GM21528 (cell line): Measurements from ENCODE around the gene FAT1.

Source experiments
- ATAC-seq: cut with Tn5 transposase; IDR thresholded peaks from one replicate; pipeline ENCODE4 v1.9.1; 2021; ENCODE audit warnings: mild to moderate bottlenecking, moderate library complexity; ENCODE audit not compliant: unreplicated experiment, low FRiP score

FAT1 gene

GRCh38 chr4:186627226-186627865 is 96.3 kb downstream of the FAT1 start:
- no peak for ATAC-seq

- no peak for ATAC-seq
Measured at GRCh38 chr4:186624951-186625350, 98.7 kb downstream of the FAT1 start.

GRCh38 chr4:186623546-186623945 is 100.1 kb downstream of the FAT1 start:
- ATAC-seq, result no peak

- ATAC-seq, result no peak
Measured at GRCh38 chr4:186622788-186623464, 100.7 kb downstream of the FAT1 start.

- no peak for ATAC-seq
Measured at GRCh38 chr4:186621959-186622553, 101.6 kb downstream of the FAT1 start.

- no peak for ATAC-seq
Measured at GRCh38 chr4:186619088-186619487, 104.6 kb downstream of the FAT1 start.

- ATAC-seq, result no peak
Measured at GRCh38 chr4:186617921-186618320, 105.7 kb downstream of the FAT1 start.

GRCh38 chr4:186607490-186607889 is 116.2 kb downstream of the FAT1 start:
- no peak for ATAC-seq

GRCh38 chr4:186606591-186606992 is 117.1 kb downstream of the FAT1 start:
- ATAC-seq, result no peak

- ATAC-seq, result no peak
Measured at GRCh38 chr4:186605261-186605865, 118.3 kb downstream of the FAT1 start.

- no peak for ATAC-seq
Measured at GRCh38 chr4:186604124-186604807, 119.4 kb downstream of the FAT1 start.

GRCh38 chr4:186602978-186603377 is 120.7 kb downstream of the FAT1 start:
- no peak for ATAC-seq

GRCh38 chr4:186599483-186599882 is 124.2 kb downstream of the FAT1 start:
- no peak for ATAC-seq

GRCh38 chr4:186598686-186599085 is 125.0 kb downstream of the FAT1 start:
- no peak for ATAC-seq

GRCh38 chr4:186596850-186597390 is 126.7 kb downstream of the FAT1 start:
- ATAC-seq, result no peak

GRCh38 chr4:186596346-186596745 is 127.3 kb downstream of the FAT1 start:
- ATAC-seq, result no peak

GRCh38 chr4:186593587-186593973 is 130.1 kb downstream of the FAT1 start:
- ATAC-seq, result no peak

GRCh38 chr4:186592966-186593586 is 130.6 kb downstream of the FAT1 start:
- ATAC-seq, result no peak

GRCh38 chr4:186592445-186592844 is 131.2 kb downstream of the FAT1 start:
- no peak for ATAC-seq

- ATAC-seq, result no peak
Measured at GRCh38 chr4:186591651-186592050, 132.0 kb downstream of the FAT1 start.
